GM15510 (cell line): ENCODE measurements around the gene BRD7.

Experiments
- POLR2A ChIP-seq: IDR thresholded peaks from 3 replicates; pipeline ENCODE4 v1.6.1; 2011; ENCODE audit warnings: borderline replicate concordance; ENCODE audit not compliant: insufficient read length; ENCODE audit errors: extremely low read depth

The BRD7 gene

DNA sequence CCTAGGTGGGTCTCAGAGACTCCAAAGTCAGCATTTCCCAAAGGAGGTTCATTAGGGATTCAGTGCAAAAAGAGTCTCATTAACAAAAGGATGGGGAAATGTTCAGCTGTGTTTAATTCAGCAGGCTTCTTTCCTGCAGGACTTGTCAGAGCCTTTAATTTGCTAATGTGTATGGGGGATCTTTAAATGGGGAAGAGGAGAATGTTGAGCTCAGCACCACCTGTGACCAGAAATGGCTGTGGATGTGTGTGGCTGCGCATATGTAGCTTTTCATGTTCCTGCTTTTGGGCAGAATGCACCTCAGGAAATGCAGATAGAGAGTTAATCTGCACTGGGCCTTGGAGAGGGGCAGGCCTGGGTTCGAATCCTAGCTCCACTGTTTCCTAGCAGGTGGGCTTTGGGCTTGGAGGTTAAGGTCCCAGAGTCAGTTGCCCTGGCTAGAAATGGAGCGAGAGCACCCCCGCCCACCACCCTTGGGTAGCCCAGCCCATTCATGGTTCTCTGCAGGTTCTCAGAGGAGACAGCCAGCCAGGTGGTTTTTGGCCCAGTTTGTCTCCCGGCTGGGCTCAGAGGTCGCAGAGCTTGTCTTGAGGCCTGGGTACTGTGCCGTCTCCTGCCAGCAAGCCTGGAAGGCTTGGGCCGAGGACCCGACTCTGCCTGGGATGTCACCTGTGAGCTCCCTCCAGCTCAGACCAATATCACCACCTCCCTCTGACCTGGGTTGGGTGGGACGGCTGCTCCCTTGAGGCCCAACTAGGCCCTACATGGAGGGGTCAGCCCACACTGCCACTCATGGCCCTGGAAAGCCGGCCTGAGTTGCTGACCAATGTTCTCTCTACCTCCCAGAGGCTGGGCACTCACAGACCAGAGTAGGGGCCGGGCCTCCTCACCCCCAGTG is 93.1 kb downstream of the BRD7 start:
- no peak for TF ChIP-seq POLR2A

DNA sequence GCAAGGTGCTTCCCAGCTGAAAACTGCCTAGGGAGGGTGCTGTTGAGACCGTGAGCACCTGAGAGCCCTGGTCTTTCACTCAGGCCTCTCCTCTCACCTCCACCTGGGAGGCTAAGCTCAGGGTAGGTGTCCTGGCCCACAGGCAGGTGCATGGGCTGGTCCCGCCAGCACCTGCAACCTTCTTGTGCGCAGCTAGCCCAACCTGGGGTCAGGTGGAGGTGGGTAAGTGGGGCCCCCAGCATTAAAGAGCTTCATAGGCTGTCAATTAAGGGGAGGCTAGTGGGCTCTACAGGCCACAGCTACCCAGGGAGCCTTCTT is 93.7 kb downstream of the BRD7 start:
- no peak for TF ChIP-seq POLR2A

DNA sequence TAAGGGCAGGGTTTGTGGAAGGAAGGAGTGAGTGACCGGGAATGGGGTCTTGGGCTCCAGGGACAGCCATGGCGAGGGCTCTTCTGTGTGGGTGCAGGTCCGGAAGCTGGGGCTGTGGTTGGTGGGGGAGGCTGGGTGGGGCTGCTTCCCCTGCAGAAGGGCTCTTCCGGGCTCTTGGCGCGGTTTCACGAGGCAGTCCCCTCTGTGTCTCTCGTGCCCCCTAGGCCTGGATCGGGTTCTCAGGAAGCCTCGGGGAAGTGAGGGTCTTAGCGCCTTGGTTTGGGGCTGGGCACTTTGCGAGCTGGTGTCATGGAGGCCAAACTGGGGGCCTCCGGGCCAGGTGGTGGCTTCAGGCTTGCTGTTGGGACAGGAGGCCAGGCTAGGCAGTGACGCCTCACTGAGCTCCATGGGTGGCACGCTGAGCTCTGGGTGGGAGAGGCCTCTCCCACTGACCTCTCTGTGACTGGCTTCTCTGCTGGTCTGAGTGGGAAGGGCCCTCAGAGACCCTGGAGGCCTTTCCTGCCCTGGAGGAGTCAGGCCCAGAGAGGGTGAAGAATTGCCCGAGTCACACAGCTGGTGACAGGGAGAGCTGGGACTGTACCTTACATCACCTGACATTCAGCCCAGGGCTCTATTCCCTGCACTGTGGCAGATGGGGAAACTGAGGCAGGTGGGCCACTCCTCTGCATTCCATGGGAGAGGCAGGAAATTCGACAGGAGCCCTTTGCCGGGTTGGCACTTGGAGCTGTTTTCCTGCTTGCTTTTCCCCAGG is 94.3 kb downstream of the BRD7 start:
- TF ChIP-seq POLR2A = peak; percentile 59

DNA sequence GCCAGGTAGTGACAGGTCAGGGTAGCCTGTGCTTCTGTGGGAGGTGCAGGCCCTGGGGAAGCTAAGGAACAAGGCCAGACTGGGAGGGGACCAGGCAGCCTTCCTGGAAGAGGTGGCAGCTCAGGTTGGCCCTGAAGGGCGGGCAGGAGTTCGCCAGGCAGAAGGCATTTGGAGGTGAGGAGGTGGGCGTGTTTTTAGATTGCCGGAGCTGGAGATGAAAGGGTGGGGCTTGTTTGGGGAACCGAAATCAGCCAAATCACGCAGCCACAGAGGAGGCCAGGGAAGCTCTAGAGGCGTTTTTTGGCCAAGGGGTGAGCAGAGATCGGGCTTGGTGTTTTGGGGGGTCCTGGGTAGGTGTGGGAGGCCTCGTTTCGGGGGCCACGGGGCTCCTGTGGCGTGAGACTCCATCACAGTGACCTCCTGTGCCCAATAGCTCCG is 94.9 kb downstream of the BRD7 start:
- TF ChIP-seq POLR2A = peak; percentile 60

DNA sequence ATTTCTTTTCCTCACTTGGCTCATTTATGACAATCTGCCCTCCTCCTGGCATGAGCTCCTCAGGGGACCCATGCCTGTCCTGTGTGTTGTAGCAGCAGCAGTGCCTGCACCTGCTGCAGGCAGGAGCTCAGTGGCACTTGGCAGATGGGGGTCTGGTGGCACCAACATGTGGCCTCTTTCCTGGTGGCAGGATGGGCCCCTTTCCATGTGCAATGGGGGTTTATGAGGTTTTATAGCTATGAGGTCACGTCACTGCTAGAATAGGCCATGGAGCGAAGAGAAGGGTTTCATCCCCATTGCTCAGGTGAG is 95.5 kb downstream of the BRD7 start:
- TF ChIP-seq POLR2A = no peak

DNA sequence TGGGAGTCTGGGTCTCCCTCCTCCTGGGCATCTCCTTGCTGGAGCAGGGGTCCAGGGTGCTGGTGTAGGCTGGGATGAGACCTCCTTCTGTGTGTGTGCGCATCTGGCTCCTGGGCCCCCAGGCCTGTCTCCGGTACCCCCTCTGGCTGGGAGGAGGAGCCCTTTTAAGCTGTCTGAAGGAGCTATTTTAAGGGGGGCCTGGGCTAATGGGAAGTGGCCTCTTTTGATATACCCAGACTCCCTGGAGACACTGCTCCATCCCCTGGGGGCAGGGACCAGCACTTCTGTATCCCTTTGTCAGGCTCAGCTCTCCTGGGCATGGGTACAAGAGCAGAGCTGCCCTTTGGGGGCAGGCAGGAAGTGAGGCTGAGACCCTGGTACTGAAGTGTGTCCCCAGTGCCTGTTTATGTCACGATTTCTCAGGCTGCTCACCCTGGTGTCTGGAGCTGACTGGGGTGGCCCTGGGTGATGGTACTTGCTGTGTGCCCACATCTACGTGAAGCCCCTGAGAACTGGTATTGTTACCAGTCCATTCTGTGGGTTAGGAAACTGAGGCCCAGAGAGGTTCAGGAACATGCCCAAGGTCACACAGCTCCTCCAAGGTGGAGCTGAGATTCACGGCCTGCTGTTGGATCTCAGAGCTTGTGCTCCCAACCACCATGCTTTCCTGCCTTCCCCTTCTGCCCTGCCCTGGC is 96.0 kb downstream of the BRD7 start:
- no peak for TF ChIP-seq POLR2A

DNA sequence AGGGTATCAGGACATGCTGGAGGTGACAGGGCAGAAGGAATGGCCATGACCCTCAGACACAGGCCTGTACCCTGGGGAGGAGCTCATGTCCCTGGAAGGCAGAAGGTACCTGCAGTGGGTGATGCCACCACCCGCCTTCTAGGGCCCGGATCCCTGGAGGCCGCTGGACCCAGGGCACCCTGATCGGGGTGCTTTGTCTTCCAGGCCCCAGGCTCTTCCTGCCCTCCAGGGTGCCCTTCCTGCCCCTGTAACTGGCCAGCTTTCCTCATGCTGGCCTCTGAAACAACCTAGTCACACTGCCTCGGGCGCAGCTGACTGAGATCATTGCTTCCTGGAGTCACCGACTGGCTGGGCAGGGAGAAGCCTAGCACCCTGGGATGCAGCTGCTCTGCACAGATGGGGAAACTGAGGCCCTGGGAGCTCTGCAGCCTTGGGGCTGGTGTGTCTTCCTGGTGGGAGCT is 96.6 kb downstream of the BRD7 start:
- TF ChIP-seq POLR2A = no peak

DNA sequence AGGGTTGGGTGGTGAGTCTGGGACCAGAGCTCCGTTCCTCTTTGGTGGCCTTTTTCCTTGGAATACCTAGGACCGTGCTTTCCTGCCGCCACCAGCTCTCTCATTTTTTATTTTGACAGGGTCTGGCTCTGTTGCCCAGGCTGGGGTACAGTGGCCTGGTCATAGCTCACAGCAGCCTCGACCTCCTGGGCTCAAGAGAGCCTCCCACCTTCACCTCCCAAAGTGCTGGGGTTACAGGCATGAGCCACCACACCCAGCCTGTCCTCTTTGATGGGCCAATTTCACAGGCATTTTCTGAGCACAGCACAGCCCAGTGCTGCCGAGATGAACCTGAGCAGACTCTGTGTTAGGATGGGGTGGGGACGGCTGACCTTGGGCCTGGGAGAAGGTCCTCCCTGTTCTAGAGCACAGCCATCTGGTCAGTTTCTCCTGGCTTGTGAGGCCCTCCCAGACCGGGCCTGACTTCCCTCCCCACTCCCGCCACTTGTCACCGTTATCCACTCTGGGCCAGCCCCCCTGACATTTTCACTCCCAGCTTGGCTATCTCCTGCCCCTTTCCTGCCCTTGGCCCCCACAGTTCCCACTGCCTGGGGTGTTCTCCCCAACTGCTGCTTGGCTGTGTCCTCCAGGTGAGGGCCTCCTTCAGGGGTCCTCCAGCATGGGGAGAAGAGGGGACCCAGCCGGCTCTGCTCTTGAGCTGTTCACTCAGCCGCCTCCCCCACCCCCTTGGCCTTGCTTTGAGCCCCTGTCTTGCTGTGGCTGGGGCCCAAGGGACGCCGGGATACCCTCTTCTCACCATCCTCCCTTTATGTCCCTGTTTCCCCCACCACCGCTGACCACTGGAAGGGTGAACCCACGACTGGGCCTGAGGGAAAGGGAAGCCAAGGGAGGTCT is 97.4 kb downstream of the BRD7 start:
- TF ChIP-seq POLR2A = no peak

DNA sequence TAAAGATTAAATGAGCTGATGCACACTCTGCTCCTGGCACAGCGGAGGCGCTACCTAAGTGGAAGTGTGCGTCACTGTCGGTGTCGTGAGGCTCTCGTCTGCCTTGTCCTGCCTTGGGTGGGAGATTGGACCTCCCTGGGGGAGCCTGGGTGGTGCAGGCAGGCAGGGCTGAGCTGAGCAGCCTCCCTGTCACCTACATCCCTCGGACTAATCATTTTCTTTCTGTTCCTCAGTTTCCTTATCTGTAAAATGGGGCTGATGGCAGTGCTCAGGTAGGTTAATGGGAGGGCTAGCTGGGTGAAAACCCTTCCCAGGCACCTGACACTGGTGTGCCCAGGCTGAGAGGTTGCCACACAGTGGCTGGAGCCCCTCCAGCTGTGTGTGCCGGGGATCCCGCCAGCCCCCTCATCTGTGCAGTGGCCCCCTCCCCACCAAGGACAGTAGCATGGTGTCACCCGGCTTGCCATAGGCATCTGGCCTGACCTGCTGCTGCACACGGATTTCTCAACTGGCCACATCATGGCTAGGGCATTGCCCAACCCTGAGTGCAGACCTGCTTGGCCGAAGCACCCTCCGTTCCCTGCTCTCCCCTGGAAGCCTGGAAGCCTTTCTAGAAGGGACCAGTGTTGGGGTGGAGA is 98.2 kb downstream of the BRD7 start:
- TF ChIP-seq POLR2A = no peak

DNA sequence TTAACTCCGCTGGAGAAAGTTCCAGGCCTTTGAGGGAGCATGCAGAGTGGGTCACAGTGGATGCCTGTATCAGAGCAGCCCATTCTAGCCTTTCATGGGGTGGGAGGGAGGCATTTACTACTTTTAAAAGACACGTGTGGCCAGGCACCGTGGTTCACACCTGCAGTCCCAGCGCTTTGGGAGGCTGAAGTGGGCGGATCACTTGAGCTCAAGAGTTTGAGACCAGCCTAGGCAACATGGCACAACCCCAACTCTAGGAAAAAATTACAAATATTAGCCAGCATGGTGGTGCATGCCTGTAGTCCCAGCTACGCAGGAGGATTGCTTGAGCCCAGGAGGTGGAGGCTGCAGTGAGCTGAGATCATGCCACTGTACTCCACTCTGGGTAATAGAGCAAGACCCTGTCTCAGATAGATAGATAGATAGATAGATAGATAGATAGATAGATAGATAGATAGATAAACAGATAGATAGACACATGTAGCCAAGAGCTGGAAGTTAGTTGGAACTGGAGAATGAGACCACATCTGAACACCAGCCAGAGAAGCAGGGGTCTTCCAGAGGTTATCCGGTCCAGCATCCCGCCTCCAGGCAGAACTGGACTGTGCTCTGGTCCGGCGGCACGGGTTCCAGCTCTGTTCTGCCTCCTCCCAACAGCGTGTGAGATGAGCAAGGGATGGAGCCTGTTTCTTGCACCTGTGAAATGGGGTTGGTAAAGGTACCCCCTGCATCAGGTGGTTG is 98.8 kb downstream of the BRD7 start:
- TF ChIP-seq POLR2A = no peak

DNA sequence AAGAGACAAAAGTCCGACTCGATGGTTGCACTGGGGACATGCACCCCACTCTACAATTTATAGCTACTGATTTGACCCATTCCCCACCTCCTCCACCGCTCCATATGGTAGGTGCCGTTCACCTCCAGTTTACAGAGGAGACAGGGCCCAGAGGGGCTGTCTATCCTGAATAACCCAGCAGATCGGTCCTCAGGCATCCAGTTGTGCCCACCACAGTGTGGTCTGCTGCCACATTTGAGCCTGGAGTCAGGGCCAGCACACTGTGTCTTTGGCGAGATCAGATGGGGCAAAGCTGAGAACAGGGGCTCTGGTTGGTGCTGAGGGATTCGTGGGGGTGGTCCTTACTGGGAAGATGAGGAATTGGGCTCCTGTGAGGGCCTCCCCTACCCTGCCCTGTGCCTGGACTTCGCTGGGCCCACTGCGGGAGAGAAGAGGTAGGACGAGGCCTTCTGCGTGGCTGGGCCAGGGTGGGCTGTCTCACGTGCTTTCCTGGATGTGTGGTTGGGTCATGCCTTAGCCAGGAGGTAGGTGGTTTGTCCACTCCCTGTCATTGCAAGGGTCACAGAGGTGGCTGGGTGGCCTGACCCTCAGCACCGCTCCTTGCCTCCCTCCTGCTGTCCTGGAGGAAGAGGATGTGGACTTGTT is 99.6 kb downstream of the BRD7 start:
- no peak for TF ChIP-seq POLR2A

DNA sequence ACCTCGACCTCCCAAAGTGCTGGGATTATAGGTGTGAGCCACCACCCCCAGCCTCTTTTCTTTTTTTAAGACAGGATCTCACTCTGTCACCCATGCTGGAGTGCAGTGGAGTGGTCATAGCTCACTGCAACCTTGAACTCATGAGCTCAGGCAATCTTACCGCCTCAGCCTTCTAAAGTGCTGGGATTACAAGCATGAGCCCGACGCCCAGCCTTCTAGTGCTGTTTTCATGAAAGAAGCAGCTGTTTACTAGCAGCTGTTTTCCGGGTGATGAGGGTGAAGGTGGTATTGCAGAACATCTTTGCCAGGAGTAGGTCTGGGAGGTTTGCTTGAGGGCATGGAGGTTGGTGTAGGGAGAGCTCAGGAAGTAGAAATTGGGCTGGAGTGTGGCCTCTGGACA is 100.4 kb downstream of the BRD7 start:
- no peak for TF ChIP-seq POLR2A

DNA sequence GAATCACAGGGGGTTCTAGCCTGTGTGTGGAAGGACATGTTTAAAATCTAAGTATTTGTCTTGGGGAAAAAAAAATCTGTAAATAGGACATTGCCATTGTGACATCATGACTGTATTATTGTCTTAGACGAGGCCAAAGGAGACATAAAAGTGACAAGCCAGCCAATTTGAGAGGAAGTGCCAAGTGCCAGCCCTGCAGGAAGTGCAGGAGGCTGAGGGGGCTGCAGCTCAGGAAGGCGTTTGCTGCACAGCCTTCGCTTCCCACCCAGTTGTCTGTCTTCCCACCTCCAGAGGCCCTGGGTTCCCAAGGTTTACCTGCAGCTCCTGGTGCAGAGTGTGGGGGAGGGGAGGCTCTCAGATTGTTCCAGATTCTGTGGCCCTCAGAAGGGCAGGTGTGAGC is 101.1 kb downstream of the BRD7 start:
- no peak for TF ChIP-seq POLR2A

DNA sequence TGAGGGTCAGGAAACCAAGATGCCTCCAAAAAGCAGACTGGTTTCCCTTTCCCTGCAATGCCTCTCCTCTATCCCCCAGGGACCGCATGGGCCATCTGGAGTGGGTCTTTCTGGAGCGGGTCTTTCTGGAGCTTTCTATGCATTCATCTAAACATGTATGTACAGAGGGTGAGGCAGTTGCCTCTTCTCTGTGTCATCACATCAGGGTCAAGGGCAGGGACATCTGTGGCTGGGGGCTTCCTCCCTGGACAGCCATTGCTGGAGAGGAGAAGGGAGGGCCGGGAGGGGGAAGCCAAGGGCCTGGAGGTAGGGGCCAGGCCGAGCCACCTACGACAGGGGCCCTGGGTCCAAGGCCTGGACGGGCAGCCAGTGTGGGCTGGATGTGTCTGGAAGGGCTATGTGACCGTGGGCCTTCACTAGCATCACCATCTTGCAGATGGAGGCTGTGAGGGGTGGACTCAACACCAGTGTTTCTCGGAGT is 101.6 kb downstream of the BRD7 start:
- TF ChIP-seq POLR2A = no peak
